NB4 (cell line): ENCODE data around the gene BFSP2.

Source experiments
- DNase-seq: peaks from one replicate; pipeline ENCODE4 v3.0.0; 2010; ENCODE audit warnings: low read depth
- H3K4me3 ChIP-seq: one replicate; pipeline ENCODE4 v1.5.1; 2011; ENCODE audit warnings: mild to moderate bottlenecking, low read depth, low read length, moderate library complexity
- CTCF ChIP-seq: IDR thresholded peaks from one replicate; pipeline ENCODE4 v1.5.1; 2012; ENCODE audit warnings: low read depth, low read length
- MAX ChIP-seq: IDR thresholded peaks from 2 replicates; pipeline ENCODE4 v1.6.1; 2011; ENCODE audit warnings: low read depth, low read length
- MYC ChIP-seq: IDR thresholded peaks from 2 replicates; pipeline ENCODE4 v1.6.1; 2011; ENCODE audit warnings: low read depth, low read length
- POLR2A ChIP-seq: IDR thresholded peaks from 2 replicates; pipeline ENCODE4 v1.6.1; 2011; ENCODE audit warnings: mild to moderate bottlenecking; ENCODE audit not compliant: insufficient read length; ENCODE audit errors: extremely low read depth

The BFSP2 gene

GRCh38 chr3:133377396-133377795, 22.5 kb upstream of the BFSP2 start:
- TF ChIP-seq POLR2A = no peak
- no peak; the same call in 1 of the 2 replicates for TF ChIP-seq MYC
- TF ChIP-seq MAX = no peak
- peak; percentile 42 for TF ChIP-seq CTCF
- no peak overlapping the region for H3K4me3 ChIP-seq
- DNase-seq = peak; percentile 63

- TF ChIP-seq CTCF (no peak), MYC (no peak), POLR2A (no peak), MAX (no peak)
- no peak for DNase-seq
- H3K4me3 ChIP-seq = no peak overlapping the region
Measured at GRCh38 chr3:133379926-133380325, 19.9 kb upstream of the BFSP2 start.

- TF ChIP-seq MYC (no peak), MAX (no peak), CTCF (no peak), POLR2A (no peak)
- no peak overlapping the region for H3K4me3 ChIP-seq
- DNase-seq = no peak
Measured at GRCh38 chr3:133380481-133381225, 19.2 kb upstream of the BFSP2 start.

GRCh38 chr3:133381346-133382109, 18.3 kb upstream of the BFSP2 start:
- DNase-seq = no peak
- TF ChIP-seq MAX (no peak), POLR2A (no peak), CTCF (no peak), MYC (no peak)
- no peak overlapping the region for H3K4me3 ChIP-seq

GRCh38 chr3:133383175-133383574, 16.7 kb upstream of the BFSP2 start:
- no peak overlapping the region for H3K4me3 ChIP-seq
- no peak for DNase-seq
- no peak for TF ChIP-seq CTCF
- no peak for TF ChIP-seq POLR2A
- no peak for TF ChIP-seq MAX
